Gastroesophageal sphincter (tissue), 3 donors: ENCODE data around the gene DTHD1.

Experiments
- CTCF ChIP-seq, 4 experiments: fragments of 200-600 bp in 2 of 4; fragments of 450-650 bp in 2 of 4; sonication (generic) in 1 of 4; IDR thresholded peaks; one replicate each; pipeline ENCODE4 v1.5.1; 2017 to 2019; ENCODE audit warnings: antibody characterized with exemption in 4 of 4, mild to moderate bottlenecking in 2 of 4, moderate library complexity in 2 of 4
- POLR2AphosphoS5 ChIP-seq: sonication (generic); formaldehyde crosslinking; IDR thresholded peaks from one replicate; pipeline ENCODE4 v1.6.1; 2017; ENCODE audit warnings: antibody characterized with exemption

GRCh38 chr4:36269533-36270173, 11.8 kb upstream of the DTHD1 start:
- no peak for TF ChIP-seq CTCF (IDR thresholded peaks at IDR 0.05)
- TF ChIP-seq POLR2AphosphoS5, result no peak
